Measurements from ENCODE around the gene GSK3B.

Gene GSK3B

DNA sequence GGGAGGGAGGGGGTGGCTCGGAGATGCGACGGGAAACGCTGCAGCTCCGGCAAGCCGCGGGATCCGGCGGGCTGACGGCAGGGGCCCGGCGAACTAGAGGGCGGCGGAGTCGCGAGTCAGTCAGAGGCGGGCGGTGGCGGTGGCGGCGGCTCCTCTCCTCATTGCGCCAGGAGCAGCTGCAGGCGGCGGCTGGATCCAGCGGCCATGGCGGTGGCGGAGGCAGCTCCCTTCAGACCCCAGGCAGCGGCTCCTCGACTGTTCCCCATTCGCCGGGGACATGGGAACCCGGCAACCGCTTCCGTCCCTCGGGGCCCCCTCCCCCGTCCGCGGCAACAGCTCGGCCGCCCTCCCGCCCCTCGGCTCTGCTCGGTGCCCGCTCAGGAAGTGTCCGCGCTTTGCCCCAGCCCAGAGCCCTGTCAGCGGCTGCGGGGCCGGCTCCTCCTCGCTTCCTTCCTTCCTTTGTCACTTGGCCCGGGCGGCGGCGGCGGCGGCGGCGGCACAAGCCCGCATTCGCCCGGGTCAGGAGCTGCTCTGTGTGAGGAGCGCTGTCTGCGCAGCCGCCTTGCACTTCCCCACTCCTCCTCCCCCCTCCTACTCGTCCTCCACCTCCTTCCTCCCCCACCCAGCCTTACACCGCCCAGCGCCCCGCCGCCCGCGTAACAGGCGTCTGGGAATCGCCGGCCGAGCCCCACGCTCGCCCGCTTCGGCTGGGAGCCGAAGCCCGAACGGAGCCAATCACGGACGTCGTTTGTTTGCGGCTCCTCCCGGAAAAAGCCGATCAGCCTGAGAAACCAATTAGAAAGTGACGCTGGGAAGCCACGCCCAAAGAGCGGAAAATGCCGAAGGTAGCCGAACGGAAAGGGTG is at the start of gene GSK3B:
Gene GSK3B (minus strand): TSS at position 537 of the 865 bp plus-strand sequence. CDS start 1,013 bp downstream, outside the sequence.
- TF ChIP-seq, protein P1, sequence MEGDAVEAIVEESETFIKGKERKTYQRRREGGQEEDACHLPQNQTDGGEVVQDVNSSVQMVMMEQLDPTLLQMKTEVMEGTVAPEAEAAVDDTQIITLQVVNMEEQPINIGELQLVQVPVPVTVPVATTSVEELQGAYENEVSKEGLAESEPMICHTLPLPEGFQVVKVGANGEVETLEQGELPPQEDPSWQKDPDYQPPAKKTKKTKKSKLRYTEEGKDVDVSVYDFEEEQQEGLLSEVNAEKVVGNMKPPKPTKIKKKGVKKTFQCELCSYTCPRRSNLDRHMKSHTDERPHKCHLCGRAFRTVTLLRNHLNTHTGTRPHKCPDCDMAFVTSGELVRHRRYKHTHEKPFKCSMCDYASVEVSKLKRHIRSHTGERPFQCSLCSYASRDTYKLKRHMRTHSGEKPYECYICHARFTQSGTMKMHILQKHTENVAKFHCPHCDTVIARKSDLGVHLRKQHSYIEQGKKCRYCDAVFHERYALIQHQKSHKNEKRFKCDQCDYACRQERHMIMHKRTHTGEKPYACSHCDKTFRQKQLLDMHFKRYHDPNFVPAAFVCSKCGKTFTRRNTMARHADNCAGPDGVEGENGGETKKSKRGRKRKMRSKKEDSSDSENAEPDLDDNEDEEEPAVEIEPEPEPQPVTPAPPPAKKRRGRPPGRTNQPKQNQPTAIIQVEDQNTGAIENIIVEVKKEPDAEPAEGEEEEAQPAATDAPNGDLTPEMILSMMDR (IDR thresholded peaks at IDR 0.05; ENCODE audit: low read depth, low read length, missing control alignments): no peak
- H3K4me3 ChIP-seq (ENCODE audit: low read depth, low read length): peak within 1 kb of the TSS; percentile 97
- no peak for DNase-seq (ENCODE audit: low read depth)

GRCh38 chr3:120143676-120144075 is 49.4 kb upstream of the GSK3B start:
- DNase-seq (ENCODE audit: low read depth): no peak
- TF ChIP-seq, protein P1 (IDR thresholded peaks at IDR 0.05; ENCODE audit: low read depth, low read length, missing control alignments): no peak
- no peak overlapping the region for H3K4me3 ChIP-seq (ENCODE audit: low read depth, low read length)

DNA sequence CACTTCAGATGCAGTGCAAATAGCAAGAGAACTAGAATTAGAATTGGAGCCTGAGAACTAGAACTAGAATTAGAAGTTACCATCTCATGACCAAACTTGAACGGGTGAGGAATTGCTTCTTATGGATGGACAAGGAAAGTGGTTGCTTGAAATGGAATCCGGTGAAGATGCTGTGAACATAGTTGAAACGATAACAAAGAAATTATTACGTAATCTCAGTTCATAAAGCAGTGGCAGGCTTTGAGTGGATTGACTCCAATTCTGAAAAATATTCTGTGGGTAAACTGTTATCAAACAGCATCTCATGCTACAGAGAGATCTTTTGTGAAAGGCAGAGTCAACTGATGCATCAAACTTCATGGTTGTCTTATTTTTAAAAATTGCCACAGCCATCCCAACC is 48.0 kb upstream of the GSK3B start:
- no peak overlapping the region for H3K4me3 ChIP-seq (ENCODE audit: low read depth, low read length)
- DNase-seq (ENCODE audit: low read depth): no peak
- TF ChIP-seq, protein P1 (IDR thresholded peaks at IDR 0.05; ENCODE audit: low read depth, low read length, missing control alignments): no peak

- TF ChIP-seq, protein P1 (IDR thresholded peaks at IDR 0.05; ENCODE audit: low read depth, low read length, missing control alignments): no peak
- no peak for DNase-seq (ENCODE audit: low read depth)
- no peak overlapping the region for H3K4me3 ChIP-seq (ENCODE audit: low read depth, low read length)
Observed at GRCh38 chr3:120140098-120140742, 46.0 kb upstream of the GSK3B start.

GRCh38 chr3:120139140-120139539 is 44.9 kb upstream of the GSK3B start:
- H3K4me3 ChIP-seq (ENCODE audit: low read depth, low read length): no peak overlapping the region
- DNase-seq (ENCODE audit: low read depth): no peak
- TF ChIP-seq, protein P1 (IDR thresholded peaks at IDR 0.05; ENCODE audit: low read depth, low read length, missing control alignments): no peak

DNA sequence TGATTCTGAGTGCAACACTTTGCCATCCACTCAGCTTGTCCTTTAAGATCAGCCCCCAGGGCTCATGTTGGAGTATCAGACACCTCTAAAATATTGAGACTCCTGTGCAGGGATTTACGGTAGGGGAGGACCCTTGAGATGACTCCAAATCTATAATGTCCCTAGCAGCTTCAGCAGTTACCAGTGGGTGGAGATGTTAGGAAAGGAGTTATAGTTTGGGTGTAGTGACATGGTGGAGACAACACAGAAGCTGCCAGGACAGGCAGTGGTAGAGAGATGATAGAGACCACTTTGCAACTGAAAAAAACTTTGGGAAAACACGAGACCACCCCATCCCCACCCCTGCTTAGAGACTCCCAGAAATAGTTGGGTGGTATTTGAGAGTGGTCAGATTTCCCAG is 43.3 kb upstream of the GSK3B start:
- H3K4me3 ChIP-seq (ENCODE audit: low read depth, low read length): no peak overlapping the region
- TF ChIP-seq, protein P1 (IDR thresholded peaks at IDR 0.05; ENCODE audit: low read depth, low read length, missing control alignments): no peak
- DNase-seq (ENCODE audit: low read depth): no peak
